Heart left ventricle (tissue), 13 donors: ENCODE results near the gene TTYH3.

Experiments used
- CTCF ChIP-seq, 12 donors: fragments of 200-600 bp; sonication (generic) in 4 of 12; IDR thresholded peaks; one replicate each; pipeline versions ENCODE4 v1.5.0 to v1.8.0; 2018 to 2022; ENCODE audit warnings: antibody characterized with exemption in 12 of 12, mild to moderate bottlenecking in 5 of 12
- POLR2A ChIP-seq, 2 donors: fragments of 450-650 bp; IDR thresholded peaks; one replicate each; pipeline ENCODE4 v1.6.1; 2017; ENCODE audit warnings: antibody characterized with exemption in 2 of 2, mild to moderate bottlenecking in 2 of 2, moderate library complexity in 2 of 2
- donor health status: ischemic (EF 13 %, LVEDD 7.1; RV severe dilation, severe dysfunction).
- donor health status: DM: no; HTN: yes; CAD: no.
- donor health status: DM: no; HTN: no; CAD: no.
- donor health status: ischemic (EF 25% LVEDD 6.9; RV normal size, moderate dysfunction).
- donor health status: ischemic (EF 25% LVEDD 5.7; RV mildly dilated, moderate dysfunction).
- donor health status: ischemic (EF 35%, LVEDD 5.7; RV mildly dilated, moderate dysfunction).
- donor health status: nonischemic (EF 11% LVEDD 7.7; RV severe dilation, severe dysfunction).
- donor health status: DM: yes; HTN: yes; CAD: no.
- donor health status: PGD.
- donor health status: ischemic (EF 29% LVEDD 5.4; RV normal size, mild dysfunction).
- donor health status: nonischemic (EF 23%, LVEDD 6.1; RV moderate dilation, normal function).

DNA sequence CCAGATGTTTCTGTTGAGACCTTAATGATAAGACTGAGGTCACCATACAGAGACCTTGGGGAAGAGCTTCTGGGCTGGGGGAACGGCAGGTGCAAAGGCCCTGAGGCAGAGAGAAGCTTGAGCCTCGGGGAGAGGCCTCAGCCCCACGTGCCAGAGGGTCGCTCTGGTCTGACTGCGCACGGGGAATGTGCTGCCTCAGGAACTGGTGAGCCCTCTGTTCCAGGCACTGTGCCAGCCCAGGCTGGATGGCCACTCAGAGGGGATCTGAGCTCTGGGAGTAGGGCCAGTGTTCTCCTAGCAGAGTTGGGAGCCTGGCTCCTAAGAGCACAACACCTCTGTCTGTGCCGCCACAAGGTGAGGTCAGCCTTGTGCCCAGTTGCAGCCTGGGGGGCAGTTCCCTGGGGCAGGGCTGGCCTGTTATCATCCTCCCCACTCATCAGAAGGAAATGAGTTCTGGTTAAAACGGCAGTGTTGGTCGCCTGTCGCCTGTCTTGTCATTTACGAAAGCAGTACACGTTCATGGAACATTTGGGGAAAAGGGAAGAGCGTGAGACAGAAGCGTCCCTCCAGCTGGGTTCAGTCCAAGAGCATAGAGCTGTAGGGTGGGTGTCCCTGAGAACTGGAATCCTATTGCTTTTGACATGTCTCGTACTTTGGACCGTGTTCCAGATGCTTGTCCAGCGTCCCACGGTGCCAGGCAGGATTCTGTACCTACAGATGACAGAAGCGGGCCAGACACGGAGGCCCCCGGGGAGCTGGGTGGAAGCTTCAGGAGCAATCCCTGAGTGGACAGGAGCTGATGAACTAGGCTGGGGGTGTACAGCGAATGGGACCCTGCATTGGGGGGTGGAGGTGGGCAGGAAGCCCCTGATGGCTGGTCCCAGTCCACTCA is 4.3 kb downstream of the TTYH3 start:
- TF ChIP-seq POLR2A (IDR thresholded peaks at IDR 0.05) = no peak
- TF ChIP-seq CTCF (IDR thresholded peaks at IDR 0.05) = no peak
